CD4-positive, alpha-beta memory T cell (primary cell): ENCODE results near the gene PHTF1. TPM values are rescaled to one million over a fixed set of nuclear protein-coding genes. Genes with fewer than 3 reads are reported as not detected.

Experiments
- CTCF ChIA-PET: fragments of 350-600 bp; sonication (Branson Sonifier 250); formaldehyde crosslinking; loops from one replicate; lab custom pipeline; 2021; ENCODE audit warnings: inconsistent platforms; ENCODE audit not compliant: partially characterized antibody; lab: Charles Lee
- POLR2A ChIA-PET: fragments of 350-600 bp; sonication (Branson Sonifier 250); formaldehyde crosslinking; loops from one replicate; lab custom pipeline; 2021; ENCODE audit not compliant: partially characterized antibody; lab: Charles Lee
- DNase-seq, 5 donors: peaks; one replicate each; pipeline versions ENCODE4 v3.0.0 to v3.0.0-alpha.2; 2020 to 2022; ENCODE audit warnings: mixed read lengths in 1 of 5
- H3K27ac ChIP-seq: one replicate; pipeline ENCODE4 v1.7.0; 2013; ENCODE audit warnings: low read depth, low read length
- H3K27me3 ChIP-seq: 2 replicates; pipeline ENCODE4 v1.7.0; 2013; ENCODE audit warnings: mild to moderate bottlenecking, low read length, moderate library complexity; ENCODE audit not compliant: insufficient read depth
- H3K36me3 ChIP-seq: 2 replicates; pipeline ENCODE4 v1.7.0; 2013; ENCODE audit warnings: mild to moderate bottlenecking, low read length, moderate library complexity; ENCODE audit not compliant: insufficient read depth
- H3K4me1 ChIP-seq: 2 replicates; pipeline ENCODE4 v1.7.0; 2013; ENCODE audit warnings: mild to moderate bottlenecking, low read length, moderate library complexity; ENCODE audit not compliant: insufficient read depth
- H3K4me3 ChIP-seq, 2 donors: one replicate each; pipeline ENCODE4 v1.7.0; 2013; ENCODE audit warnings: low read length in 2 of 2, mild to moderate bottlenecking in 1 of 2
- H3K9me3 ChIP-seq, 2 donors: one replicate each; pipeline ENCODE4 v1.7.0; 2013; ENCODE audit warnings: low read length in 2 of 2, control low read depth in 1 of 2; ENCODE audit not compliant: control insufficient read depth in 1 of 2
- H3K27ac Mint-ChIP-seq, 7 donors: one replicate each; pipeline ENCODE4 v1.8.0; 2020 to 2021; ENCODE audit warnings: mixed read lengths in 7 of 7, mild to moderate bottlenecking in 6 of 7, inconsistent platforms in 3 of 7, moderate library complexity in 3 of 7
- H3K27me3 Mint-ChIP-seq, 2 donors: one replicate each; pipeline ENCODE4 v1.8.0; 2020 to 2021; ENCODE audit warnings: mixed read lengths in 2 of 2
- H3K36me3 Mint-ChIP-seq, 2 donors: one replicate each; pipeline ENCODE4 v1.8.0; 2020 to 2021; ENCODE audit warnings: mixed read lengths in 2 of 2, inconsistent platforms in 1 of 2, mild to moderate bottlenecking in 1 of 2
- H3K4me1 Mint-ChIP-seq, 4 donors: one replicate each; pipeline ENCODE4 v1.8.0; 2020 to 2021; ENCODE audit warnings: mixed read lengths in 4 of 4, mild to moderate bottlenecking in 1 of 4
- H3K4me3 Mint-ChIP-seq, 8 donors: one replicate each; pipeline ENCODE4 v1.8.0; 2020 to 2021; ENCODE audit warnings: mixed read lengths in 8 of 8, mild to moderate bottlenecking in 7 of 8, moderate library complexity in 6 of 8, inconsistent platforms in 3 of 8
- H3K9me3 Mint-ChIP-seq, 8 donors: one replicate each; pipeline ENCODE4 v1.8.0; 2020 to 2021; ENCODE audit warnings: mixed read lengths in 8 of 8, mild to moderate bottlenecking in 5 of 8, inconsistent platforms in 3 of 8, moderate library complexity in 1 of 8
- intact Hi-C: fragments of 100-400 bp; cut with micrococcal nuclease; formaldehyde crosslinking; loops from one replicate; pipeline ENCODE4 v1.15.1; 2023
- polyA plus RNA-seq, 2 donors: library from polyadenylated mRNA; unstranded; fragments of 300-500 nt; fragmentation: Illumina TruSeq; gene quantifications; one replicate each; pipeline ENCODE4 v1.2.3, GENCODE V29; 2021
- total RNA-seq, 2 experiments: library from RNA; stranded (reverse); gene quantifications; one replicate each; pipeline ENCODE4 v1.2.3, GENCODE V29; 2021

PHTF1 gene
- total and polyA plus RNA-seq, 4 experiments from 2014 or later = 7.2 to 9.8 (median 9.1) TPM

- Histone ChIP-seq H3K9me3 (no peaks in the 10 kb centered on the region), H3K4me1 (no peaks in the 10 kb centered on the region), H3K4me3 (no peak overlapping the region), H3K27me3 (no peaks in the 10 kb centered on the region), H3K36me3 (no peaks in the 10 kb centered on the region), H3K27ac (no peak overlapping the region)
- H3K9me3 Mint-ChIP-seq = no peaks in the 10 kb centered on the region
- peaks cover 16 to 18% of the 10 kb centered on the region in 2 donors for H3K36me3 Mint-ChIP-seq
- intact Hi-C loops = no loop called here
- H3K4me1 Mint-ChIP-seq = peaks cover 0 to 1% (median 0%) of the 10 kb centered on the region in 4 donors
- DNase-seq = no peak
- H3K27ac Mint-ChIP-seq = no peak overlapping the region
- H3K4me3 Mint-ChIP-seq = no peak overlapping the region
- H3K27me3 Mint-ChIP-seq = no peaks in the 10 kb centered on the region
- POLR2A ChIA-PET = no interaction called here
- CTCF ChIA-PET = no interaction called here
These were observed 97.2 kb downstream of the PHTF1 start for GRCh38 chr1:113662101-113662500.

- Mint-ChIP-seq H3K9me3 (no peaks in the 10 kb centered on the region), H3K27me3 (no peaks in the 10 kb centered on the region), H3K36me3 (peaks cover 10 to 12% of the 10 kb centered on the region in 2 donors), H3K4me3 (no peak overlapping the region), H3K4me1 (peaks cover 0 to 1% (median 0%) of the 10 kb centered on the region in 4 donors), H3K27ac (no peak overlapping the region)
- intact Hi-C loops = no loop called here
- Histone ChIP-seq H3K27ac (no peak overlapping the region), H3K4me3 (no peak overlapping the region), H3K9me3 (no peaks in the 10 kb centered on the region), H3K36me3 (no peaks in the 10 kb centered on the region), H3K27me3 (no peaks in the 10 kb centered on the region), H3K4me1 (no peaks in the 10 kb centered on the region)
- POLR2A ChIA-PET = no interaction called here
- CTCF ChIA-PET = no interaction called here
- DNase-seq = no peak
These were observed 99.2 kb downstream of the PHTF1 start for GRCh38 chr1:113660088-113660487.

GRCh38 chr1:113659556-113659955 is 99.7 kb downstream of the PHTF1 start:
- H3K9me3 ChIP-seq = no peaks in the 10 kb centered on the region
- H3K36me3 Mint-ChIP-seq = peaks cover 10 to 12% of the 10 kb centered on the region in 2 donors
- peaks cover 0 to 1% (median 0%) of the 10 kb centered on the region in 4 donors for H3K4me1 Mint-ChIP-seq
- H3K27ac Mint-ChIP-seq = no peak overlapping the region
- H3K27me3 ChIP-seq = no peaks in the 10 kb centered on the region
- DNase-seq = no peak
- intact Hi-C loops = no loop called here
- H3K4me3 Mint-ChIP-seq = no peak overlapping the region
- H3K4me3 ChIP-seq = no peak overlapping the region
- H3K27ac ChIP-seq = no peak overlapping the region
- ChIA-PET POLR2A (no interaction called here), CTCF (no interaction called here)
- H3K9me3 Mint-ChIP-seq = no peaks in the 10 kb centered on the region
- H3K36me3 ChIP-seq = no peaks in the 10 kb centered on the region
- H3K4me1 ChIP-seq = no peaks in the 10 kb centered on the region
- no peaks in the 10 kb centered on the region for H3K27me3 Mint-ChIP-seq

- H3K27ac ChIP-seq = no peak overlapping the region
- no peaks in the 10 kb centered on the region for H3K9me3 ChIP-seq
- H3K4me1 ChIP-seq = no peaks in the 10 kb centered on the region
- DNase-seq = no peak
- Mint-ChIP-seq H3K36me3 (peaks cover 10 to 12% of the 10 kb centered on the region in 2 donors), H3K4me3 (no peak overlapping the region), H3K27ac (no peak overlapping the region), H3K27me3 (no peaks in the 10 kb centered on the region), H3K9me3 (no peaks in the 10 kb centered on the region), H3K4me1 (peaks cover 0 to 1% (median 0%) of the 10 kb centered on the region in 4 donors)
- H3K27me3 ChIP-seq = no peaks in the 10 kb centered on the region
- CTCF ChIA-PET = no interaction called here
- H3K4me3 ChIP-seq = no peak overlapping the region
- POLR2A ChIA-PET = no interaction called here
- intact Hi-C loops = no loop called here
- no peaks in the 10 kb centered on the region for H3K36me3 ChIP-seq
These were observed 100.3 kb downstream of the PHTF1 start for GRCh38 chr1:113659035-113659434.

GRCh38 chr1:113657556-113658063 is 101.7 kb downstream of the PHTF1 start:
- Histone ChIP-seq H3K9me3 (no peaks in the 10 kb centered on the region), H3K27me3 (no peaks in the 10 kb centered on the region), H3K36me3 (no peaks in the 10 kb centered on the region), H3K27ac (no peak overlapping the region), H3K4me1 (no peaks in the 10 kb centered on the region), H3K4me3 (no peak overlapping the region)
- Mint-ChIP-seq H3K4me1 (peaks cover 0 to 1% (median 0%) of the 10 kb centered on the region in 4 donors), H3K36me3 (peaks cover 13 to 14% of the 10 kb centered on the region in 2 donors), H3K27me3 (no peaks in the 10 kb centered on the region), H3K27ac (no peak overlapping the region), H3K4me3 (no peak overlapping the region), H3K9me3 (no peaks in the 10 kb centered on the region)
- ChIA-PET CTCF (no interaction called here), POLR2A (no interaction called here)
- no peak for DNase-seq
- intact Hi-C loops = no loop called here

GRCh38 chr1:113657126-113657525 is 102.2 kb downstream of the PHTF1 start:
- peaks cover 14 to 17% of the 10 kb centered on the region in 2 donors for H3K36me3 Mint-ChIP-seq
- POLR2A ChIA-PET = no interaction called here
- CTCF ChIA-PET = no interaction called here
- no peak for DNase-seq
- Histone ChIP-seq H3K27me3 (no peaks in the 10 kb centered on the region), H3K36me3 (no peaks in the 10 kb centered on the region), H3K4me3 (no peak overlapping the region), H3K27ac (no peak overlapping the region), H3K4me1 (no peaks in the 10 kb centered on the region), H3K9me3 (no peaks in the 10 kb centered on the region)
- intact Hi-C loops = no loop called here
- no peaks in the 10 kb centered on the region for H3K27me3 Mint-ChIP-seq
- no peak overlapping the region for H3K4me3 Mint-ChIP-seq
- peaks cover 0 to 1% (median 0%) of the 10 kb centered on the region in 4 donors for H3K4me1 Mint-ChIP-seq
- no peaks in the 10 kb centered on the region for H3K9me3 Mint-ChIP-seq
- H3K27ac Mint-ChIP-seq = no peak overlapping the region

- H3K4me3 Mint-ChIP-seq = no peak overlapping the region
- no peak overlapping the region for H3K27ac Mint-ChIP-seq
- CTCF ChIA-PET = no interaction called here
- Histone ChIP-seq H3K4me1 (no peaks in the 10 kb centered on the region), H3K27ac (no peak overlapping the region), H3K4me3 (no peak overlapping the region), H3K27me3 (no peaks in the 10 kb centered on the region), H3K36me3 (no peaks in the 10 kb centered on the region), H3K9me3 (no peaks in the 10 kb centered on the region)
- peaks cover 0 to under 1% (median 0%) of the 10 kb centered on the region in 4 donors for H3K4me1 Mint-ChIP-seq
- no peaks in the 10 kb centered on the region for H3K9me3 Mint-ChIP-seq
- DNase-seq = no peak
- POLR2A ChIA-PET = no interaction called here
- intact Hi-C loops = no loop called here
- H3K36me3 Mint-ChIP-seq = peaks cover 14 to 21% of the 10 kb centered on the region in 2 donors
- H3K27me3 Mint-ChIP-seq = no peaks in the 10 kb centered on the region
These were observed 104.4 kb downstream of the PHTF1 start for GRCh38 chr1:113654883-113655282.

- H3K4me3 Mint-ChIP-seq = no peak overlapping the region
- ChIA-PET CTCF (no interaction called here), POLR2A (no interaction called here)
- Histone ChIP-seq H3K36me3 (no peaks in the 10 kb centered on the region), H3K27ac (no peak overlapping the region), H3K4me1 (no peaks in the 10 kb centered on the region), H3K9me3 (no peaks in the 10 kb centered on the region), H3K27me3 (no peaks in the 10 kb centered on the region), H3K4me3 (no peak overlapping the region)
- no peaks in the 10 kb centered on the region for H3K27me3 Mint-ChIP-seq
- DNase-seq = no peak
- H3K27ac Mint-ChIP-seq = no peak overlapping the region
- intact Hi-C loops = no loop called here
- H3K9me3 Mint-ChIP-seq = no peaks in the 10 kb centered on the region
- H3K36me3 Mint-ChIP-seq = peaks cover 5 to 17% of the 10 kb centered on the region in 2 donors
- no peaks in the 10 kb centered on the region for H3K4me1 Mint-ChIP-seq
These were observed 105.5 kb downstream of the PHTF1 start for GRCh38 chr1:113653741-113654140.
